ENCODE results near the gene ANKRD10.
A peak's percentile ranks its signal among the peaks of the same experiment; 100 is the strongest.

Gene ANKRD10

GRCh38 chr13:110914331-110915056, 375 bp downstream of the ANKRD10 start:
- peak; percentile 76 for DNase-seq

GRCh38 chr13:110914081-110914330, 863 bp downstream of the ANKRD10 start:
- no peak for DNase-seq

GRCh38 chr13:110913322-110914080, 1.4 kb downstream of the ANKRD10 start:
- DNase-seq, result peak; percentile 31

- DNase-seq, result no peak
Measured at GRCh38 chr13:110912651-110913051, 2.2 kb downstream of the ANKRD10 start.

GRCh38 chr13:110911880-110912279, 3.0 kb downstream of the ANKRD10 start:
- DNase-seq, result no peak

GRCh38 chr13:110910013-110910890, 4.6 kb downstream of the ANKRD10 start:
- no peak for DNase-seq

- DNase-seq, result no peak
Measured at GRCh38 chr13:110907951-110908898, 6.6 kb downstream of the ANKRD10 start.

- no peak for DNase-seq
Measured at GRCh38 chr13:110907301-110907700, 7.6 kb downstream of the ANKRD10 start.

- DNase-seq, result no peak
Measured at GRCh38 chr13:110904748-110905147, 10.1 kb downstream of the ANKRD10 start.

GRCh38 chr13:110902370-110902769, 12.5 kb downstream of the ANKRD10 start:
- DNase-seq, result no peak

- no peak for DNase-seq
Measured at GRCh38 chr13:110897521-110897920, 17.3 kb downstream of the ANKRD10 start.

GRCh38 chr13:110897014-110897413, 17.9 kb downstream of the ANKRD10 start:
- no peak for DNase-seq

- no peak for DNase-seq
Measured at GRCh38 chr13:110894086-110894485, 20.8 kb downstream of the ANKRD10 start.

GRCh38 chr13:110893571-110893970, 21.3 kb downstream of the ANKRD10 start:
- no peak for DNase-seq

GRCh38 chr13:110890279-110891165, 24.3 kb downstream of the ANKRD10 start:
- DNase-seq, result no peak

- DNase-seq, result no peak
Measured at GRCh38 chr13:110888390-110888789, 26.5 kb downstream of the ANKRD10 start.

GRCh38 chr13:110887597-110888333, 27.1 kb downstream of the ANKRD10 start:
- no peak for DNase-seq

GRCh38 chr13:110886870-110887596, 27.8 kb downstream of the ANKRD10 start:
- no peak for DNase-seq

- DNase-seq, result no peak
Measured at GRCh38 chr13:110885966-110886869, 28.7 kb downstream of the ANKRD10 start.
